Upper lobe of left lung (tissue), 4 donors: ENCODE results near the gene LIPC.

ENCODE experiments used
- CTCF ChIP-seq, 6 experiments: fragments of 450-650 bp in 4 of 6; fragments of 200-600 bp in 2 of 6; sonication (generic) in 2 of 6; IDR thresholded peaks; one replicate each; pipeline ENCODE4 v1.5.1; 2016 to 2019; ENCODE audit warnings: antibody characterized with exemption in 6 of 6
- EP300 ChIP-seq, 4 donors: sonication (generic); formaldehyde crosslinking; IDR thresholded peaks; one replicate each; pipeline ENCODE4 v1.5.1; 2017; ENCODE audit warnings: antibody characterized with exemption in 4 of 4, control low read depth in 2 of 4
- POLR2A ChIP-seq, 4 donors: fragments of 450-650 bp; IDR thresholded peaks; one replicate each; pipeline ENCODE4 v1.5.1; 2016 to 2017; ENCODE audit warnings: antibody characterized with exemption in 4 of 4, mild to moderate bottlenecking in 2 of 4
- POLR2AphosphoS5 ChIP-seq, 2 donors: sonication (generic); formaldehyde crosslinking; IDR thresholded peaks; one replicate each; pipeline ENCODE4 v1.5.1; 2017; ENCODE audit warnings: antibody characterized with exemption in 2 of 2

- TF ChIP-seq CTCF (IDR thresholded peaks at IDR 0.05) (no peak), POLR2A (IDR thresholded peaks at IDR 0.05) (no peak), EP300 (IDR thresholded peaks at IDR 0.05) (no peak), POLR2AphosphoS5 (IDR thresholded peaks at IDR 0.05) (no peak)
Measured at GRCh38 chr15:58405865-58406264, 25.9 kb upstream of the LIPC start.
